HG02642 (cell line): ENCODE measurements around the gene C14orf132.
A peak's percentile ranks its signal among the peaks of the same experiment; 100 is the strongest.

Experiments
- ATAC-seq: cut with Tn5 transposase; IDR thresholded peaks from one replicate; pipeline ENCODE4 v1.9.1; 2021; ENCODE audit warnings: mild to moderate bottlenecking; ENCODE audit not compliant: unreplicated experiment, poor library complexity

C14orf132 gene

DNA sequence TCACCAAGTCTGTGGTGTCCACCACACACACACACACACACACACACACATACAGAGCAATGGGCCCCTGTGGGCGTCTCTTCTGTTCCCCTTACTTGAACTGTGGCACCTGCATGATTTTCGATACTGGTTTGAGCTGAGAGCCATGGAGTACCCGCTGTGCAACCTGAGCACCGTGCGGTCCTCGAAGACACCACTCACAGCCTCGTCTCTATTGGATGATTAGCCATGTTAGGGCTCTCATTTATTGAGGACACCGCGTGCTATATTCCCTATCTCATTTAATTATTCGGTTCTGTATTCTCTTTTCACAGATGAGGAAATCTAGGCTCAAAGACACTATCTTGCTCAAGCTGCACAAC, 623 bp upstream of the C14orf132 start:
- ATAC-seq = no peak

DNA sequence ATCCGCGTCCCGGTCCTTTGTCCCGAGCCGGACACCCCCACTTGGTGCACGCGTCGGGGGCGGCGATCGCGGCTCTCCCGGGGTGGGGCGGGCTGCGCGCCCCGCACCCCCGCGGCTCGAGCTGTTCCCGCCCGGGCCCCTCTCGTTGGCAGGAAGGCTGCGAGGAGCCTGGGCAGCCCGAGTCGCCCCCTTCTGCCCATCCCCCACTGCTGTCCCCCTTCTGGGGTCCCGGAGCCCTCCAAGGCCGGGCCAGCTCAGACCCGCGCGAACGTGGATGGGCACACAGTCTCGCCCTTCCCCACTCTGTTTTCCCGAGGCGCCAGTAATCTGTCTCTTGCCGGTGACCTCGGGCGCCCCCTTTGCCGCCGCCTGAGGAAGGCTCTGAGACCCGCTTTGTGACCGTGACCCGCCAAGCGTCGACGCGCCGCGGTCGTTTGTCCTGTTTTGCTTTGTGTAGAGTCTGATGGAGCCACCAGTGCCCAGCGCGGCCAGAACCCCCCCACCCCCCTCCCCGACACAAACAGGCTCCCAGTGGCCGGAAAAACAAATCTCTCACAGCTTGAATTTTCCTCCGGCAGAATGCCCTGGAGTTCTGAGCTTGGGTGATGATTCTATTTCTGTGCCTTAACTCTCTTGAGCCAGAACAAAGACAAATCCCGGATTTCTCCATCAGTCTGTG, 610 bp downstream of the C14orf132 start:
- no peak for ATAC-seq

DNA sequence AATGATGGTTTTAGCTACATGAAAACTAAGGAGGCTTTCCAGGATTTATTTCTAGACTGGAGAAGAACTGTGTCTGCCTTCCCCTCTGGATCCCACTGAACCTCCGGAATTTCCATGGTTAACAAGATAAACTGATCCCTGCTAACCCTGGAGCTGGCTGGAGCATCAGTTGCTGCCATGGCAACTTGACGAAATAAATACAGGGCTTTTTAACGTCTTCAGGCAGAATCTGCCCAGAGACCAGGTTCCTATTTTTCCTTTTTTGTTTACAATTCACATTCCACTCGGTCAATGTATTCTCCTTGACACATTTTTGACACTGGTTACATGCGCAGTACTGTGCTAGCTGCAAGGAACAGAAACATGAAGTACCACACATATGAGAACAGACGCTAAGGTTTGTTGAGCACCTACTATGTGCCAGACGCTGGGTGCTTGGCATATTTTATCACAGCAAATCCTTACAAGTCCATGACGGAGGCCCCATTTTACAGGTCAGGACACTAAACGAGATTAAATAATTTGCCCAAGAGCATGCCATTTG, 1.7 kb downstream of the C14orf132 start:
- ATAC-seq = no peak

DNA sequence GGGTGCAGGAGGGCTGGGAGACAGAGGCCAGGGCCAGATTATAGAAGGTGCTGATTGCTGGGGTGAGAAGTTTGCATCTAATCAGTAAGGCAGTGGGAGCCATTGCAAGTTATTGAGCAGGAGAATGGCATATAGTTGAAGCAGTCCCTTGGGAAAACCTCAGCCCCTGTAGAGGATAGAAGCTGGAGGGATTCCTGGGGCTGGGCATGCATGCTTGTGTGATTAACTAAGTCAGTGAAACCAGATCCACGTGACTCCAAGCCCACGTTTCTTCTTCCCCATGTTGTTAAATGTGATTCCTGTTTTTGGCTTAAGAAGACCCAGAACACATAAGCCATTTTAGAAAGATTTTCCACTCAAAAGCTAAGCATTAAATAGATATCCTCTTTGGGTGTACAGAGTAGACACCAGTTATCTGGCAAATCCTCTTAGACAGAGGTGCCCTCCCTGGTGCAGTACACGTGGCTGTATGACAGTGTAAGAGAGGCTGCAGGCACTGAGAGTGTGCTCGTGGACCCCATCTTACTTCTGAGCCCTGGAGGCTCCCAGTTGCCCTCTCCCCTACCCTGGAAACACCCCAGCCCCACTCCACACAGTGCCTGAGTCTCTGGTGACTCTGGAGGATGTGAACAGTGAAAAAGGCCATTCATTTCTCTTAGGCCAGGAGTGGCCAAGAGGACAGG, 3.2 kb downstream of the C14orf132 start:
- ATAC-seq = no peak

DNA sequence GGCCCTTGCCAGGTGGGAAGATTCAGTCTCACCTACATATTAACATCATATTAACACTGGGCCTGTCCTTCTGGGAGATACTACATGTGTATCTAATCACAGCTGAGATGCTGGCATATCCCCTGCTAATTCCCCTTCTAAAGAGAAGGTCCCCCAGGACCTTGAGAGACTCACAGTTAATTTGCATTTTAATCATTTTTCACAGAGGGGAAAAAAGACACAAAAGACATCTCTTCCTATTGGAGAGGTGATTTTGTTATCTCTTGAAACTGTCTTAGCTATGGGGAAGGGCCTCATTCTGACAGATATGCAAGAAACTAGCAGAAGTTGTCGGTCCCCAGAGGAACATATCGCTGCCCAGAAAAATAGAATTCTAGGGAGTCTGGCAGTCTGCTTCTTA, 7.5 kb downstream of the C14orf132 start:
- ATAC-seq = no peak

DNA sequence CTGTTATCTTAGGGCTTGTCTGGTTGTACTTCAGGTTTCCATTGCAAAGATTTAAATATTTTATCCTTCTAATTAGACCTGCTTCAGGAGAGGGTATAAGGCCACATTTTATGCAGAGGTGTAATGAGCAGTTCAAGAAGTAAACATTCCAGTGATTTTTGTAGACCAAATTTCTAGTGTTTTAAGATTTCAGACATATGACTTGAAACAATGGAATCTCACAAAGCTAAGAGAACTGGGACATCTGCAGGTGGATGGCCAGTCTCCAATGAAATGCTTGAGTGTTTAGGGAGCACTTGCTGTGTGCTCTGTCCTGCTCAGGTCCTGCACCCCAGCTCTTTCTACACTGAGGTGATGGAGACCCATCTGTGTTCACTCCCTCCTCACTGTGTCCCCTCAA, 7.9 kb downstream of the C14orf132 start:
- ATAC-seq = no peak

DNA sequence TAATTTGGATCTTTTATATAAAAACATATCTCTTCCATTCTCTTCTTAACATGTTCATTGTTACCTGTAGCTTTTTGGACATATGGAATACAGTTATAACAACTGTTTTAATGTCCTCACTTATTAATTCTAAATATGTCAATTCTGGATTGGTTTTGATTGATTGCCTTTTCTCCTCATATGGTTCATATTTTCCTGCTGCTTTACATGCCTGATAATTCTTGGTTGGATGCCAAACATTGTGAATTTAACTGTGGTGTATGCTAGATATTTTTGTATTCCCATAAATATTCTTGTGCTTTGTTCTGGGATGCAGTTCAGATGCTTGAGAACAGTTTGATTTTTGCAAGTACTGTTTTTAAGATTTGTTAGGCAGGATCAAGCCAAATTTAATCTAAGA, 10.8 kb downstream of the C14orf132 start:
- ATAC-seq = no peak

DNA sequence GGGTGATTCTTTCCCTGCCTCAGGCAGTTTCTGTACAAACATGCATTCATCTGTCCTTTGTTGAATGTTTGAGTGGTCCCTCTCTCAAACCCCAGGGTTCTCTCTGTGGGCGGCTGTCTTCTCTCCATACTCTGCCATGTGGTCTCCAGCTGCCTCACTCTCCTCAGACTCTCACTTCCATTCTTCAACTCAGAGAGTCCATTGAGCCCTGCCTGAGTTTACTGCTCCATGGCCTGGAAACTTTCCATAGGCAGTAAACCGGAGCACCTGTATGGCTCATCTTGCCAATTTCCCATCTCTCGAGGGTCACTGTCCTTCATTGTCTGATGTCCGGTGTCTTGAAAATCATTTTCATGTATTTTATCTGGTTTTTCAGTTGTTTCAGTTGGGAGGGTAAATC, 11.3 kb downstream of the C14orf132 start:
- ATAC-seq = no peak

DNA sequence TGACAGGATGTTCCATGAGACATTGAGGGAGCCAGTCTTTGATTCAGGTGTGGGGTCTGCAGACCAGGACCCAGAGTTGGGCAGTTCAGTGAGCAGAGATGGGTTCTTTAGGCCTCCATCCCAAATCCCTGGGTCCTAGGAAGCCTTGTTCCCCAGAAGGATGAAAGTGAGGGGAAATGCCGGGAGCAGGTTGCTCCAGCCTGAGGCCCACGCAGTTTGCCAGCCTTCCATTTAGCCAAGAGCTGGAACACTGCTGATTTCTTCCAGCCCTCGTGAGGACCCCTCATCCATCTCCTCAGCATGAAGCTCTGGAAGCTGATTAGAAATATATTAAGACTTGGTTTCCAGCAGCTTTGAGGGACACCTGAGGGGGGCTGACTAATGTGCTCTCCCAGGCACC, 12.1 kb downstream of the C14orf132 start:
- ATAC-seq = no peak

DNA sequence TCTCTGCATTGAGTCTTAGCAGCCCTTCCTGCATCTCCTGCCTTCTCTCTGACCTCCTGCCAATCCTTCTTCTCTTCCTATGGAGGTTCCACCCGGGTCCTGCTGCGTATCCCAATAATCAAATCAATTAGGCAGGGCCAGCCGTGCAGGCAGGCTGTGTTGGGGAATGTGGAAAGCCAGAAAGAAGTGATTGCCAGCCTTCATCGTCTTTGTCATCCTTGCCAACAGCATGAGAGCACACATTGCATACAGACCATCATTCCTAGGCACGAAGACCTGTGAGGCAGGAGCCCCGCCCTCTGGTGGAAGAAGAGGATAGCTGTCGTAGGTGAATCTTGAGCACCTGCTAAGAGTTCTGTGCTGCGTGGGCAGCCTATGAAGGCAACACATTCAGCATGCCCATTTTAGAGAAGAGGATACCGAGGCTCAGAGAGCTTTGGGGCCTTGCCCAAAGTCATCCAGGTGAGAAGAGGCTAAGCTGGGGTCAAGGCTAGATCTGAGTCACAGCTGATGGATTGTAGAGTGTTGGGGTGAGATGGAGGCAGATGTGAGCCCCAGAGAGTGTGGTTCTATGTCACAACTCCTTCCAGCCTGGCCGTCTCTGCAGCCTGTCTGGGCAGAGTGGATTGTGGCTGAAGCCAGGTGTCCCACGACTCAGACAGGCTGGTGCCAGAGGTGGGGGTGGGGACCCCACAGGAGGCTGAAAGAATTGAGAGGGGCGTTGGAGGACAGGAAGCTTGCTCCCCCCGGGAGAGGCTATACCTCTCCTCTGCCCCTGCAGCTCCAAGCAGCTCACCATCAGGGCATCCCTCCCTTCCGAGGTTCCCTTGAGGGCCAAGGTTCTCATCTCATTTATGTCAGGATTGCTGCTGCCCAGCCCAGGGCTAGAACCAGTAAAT, 12.7 kb downstream of the C14orf132 start:
- peak; percentile 50 for ATAC-seq

DNA sequence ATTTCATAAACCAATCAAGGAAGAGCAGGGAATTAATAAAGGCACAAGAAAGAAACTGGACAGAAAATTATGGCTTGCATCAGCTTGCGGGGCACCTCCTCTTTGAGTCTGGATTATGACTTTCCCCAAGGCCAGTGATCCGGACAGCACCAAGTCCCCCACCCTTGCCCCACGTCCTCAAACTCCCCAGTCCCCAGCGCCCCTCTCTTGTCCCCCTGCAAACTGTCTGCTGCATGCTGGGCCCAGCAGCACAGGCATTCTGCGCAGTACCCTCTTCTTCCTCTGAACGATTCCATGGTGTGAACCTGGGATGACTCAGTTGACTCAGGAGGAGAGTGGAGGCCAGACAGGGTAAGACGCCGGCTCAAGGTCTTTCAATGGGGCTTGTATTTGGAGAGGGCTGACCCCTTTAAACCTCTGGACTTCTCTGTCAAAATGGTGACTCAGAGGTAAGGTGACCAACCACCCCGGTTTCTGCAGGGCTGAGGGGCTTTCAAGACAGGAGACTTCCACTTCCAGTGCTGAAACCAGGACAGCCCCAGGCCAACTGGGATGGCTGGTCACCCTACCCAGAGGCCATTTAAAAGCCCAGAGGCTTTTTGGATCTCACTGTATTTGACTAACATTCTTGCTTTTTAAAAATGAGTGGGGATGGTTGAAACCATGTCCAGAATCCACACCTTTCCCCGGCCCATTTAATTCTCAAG, 13.5 kb downstream of the C14orf132 start:
- no peak for ATAC-seq

DNA sequence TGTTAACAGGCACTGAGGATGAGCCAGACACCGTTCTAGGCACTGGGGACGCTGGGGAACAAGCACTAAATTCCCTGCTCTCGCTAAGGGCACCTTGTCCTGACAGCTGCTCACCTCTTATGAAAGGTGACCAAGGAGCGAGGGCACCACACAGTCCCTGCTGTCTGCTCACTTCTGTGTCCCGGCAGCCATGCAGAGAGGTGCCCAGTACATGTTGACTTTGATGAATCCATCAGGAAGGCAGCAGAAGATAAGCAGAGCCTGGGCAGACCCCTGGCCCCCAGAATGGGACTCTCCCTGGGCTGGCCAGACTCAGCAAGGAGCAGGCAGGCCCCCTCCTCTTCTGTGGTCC, 14.1 kb downstream of the C14orf132 start:
- ATAC-seq = no peak

DNA sequence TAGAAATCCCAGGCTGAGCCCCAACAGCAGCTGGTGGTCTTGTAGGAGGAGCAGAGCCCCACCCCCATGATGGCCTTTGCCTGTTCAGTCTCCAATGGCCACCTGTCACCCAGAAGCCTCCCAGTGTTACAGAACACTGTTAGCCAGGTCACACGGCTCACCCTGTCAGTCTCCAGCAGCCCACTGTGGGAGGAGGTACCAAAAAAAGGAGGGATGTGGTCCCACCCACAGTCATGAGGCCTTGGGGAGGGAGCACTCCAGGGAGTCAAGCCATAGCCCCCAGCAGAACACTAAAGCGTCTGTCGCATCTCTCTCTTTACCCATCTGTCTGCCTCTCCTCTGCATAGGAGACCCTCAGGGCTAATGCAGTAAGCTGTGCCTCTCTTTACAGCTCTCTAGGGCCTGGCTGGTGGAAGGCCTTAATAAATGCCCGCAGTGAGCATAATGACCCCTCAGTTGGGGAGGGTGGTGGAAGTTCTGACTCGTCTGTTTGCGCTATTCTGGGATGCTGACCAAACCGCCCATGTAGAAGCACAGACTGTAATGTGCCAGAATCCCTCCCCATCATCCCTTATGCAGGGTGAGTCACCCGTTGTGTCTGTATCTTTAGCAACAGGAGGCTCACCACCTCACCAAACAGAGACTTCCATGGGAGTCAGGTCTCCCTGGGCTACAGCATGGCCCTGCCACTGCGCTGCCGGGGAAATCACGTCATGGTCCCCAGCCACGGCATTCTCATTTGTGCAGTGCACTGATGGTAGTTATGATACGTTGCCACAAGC, 14.6 kb downstream of the C14orf132 start:
- no peak for ATAC-seq

DNA sequence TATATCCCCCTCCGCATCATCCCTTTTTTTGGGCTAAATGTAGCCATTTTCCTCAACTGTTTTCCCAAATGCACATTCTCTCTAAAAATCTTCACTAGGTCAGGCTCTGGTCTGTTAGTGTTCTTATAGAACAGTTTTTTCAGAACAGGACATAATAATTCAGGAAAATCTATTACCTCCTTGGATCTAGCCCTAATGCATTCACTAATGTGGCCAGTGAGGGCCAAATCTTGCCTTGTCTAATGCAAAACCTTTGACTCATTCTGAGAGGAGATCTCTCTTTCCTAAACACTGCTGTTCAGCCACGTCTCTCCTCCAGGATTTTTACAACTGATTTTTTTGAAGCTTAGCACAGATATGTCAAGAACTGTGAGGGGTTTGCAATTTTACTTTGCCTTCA, 15.5 kb downstream of the C14orf132 start:
- no peak for ATAC-seq

DNA sequence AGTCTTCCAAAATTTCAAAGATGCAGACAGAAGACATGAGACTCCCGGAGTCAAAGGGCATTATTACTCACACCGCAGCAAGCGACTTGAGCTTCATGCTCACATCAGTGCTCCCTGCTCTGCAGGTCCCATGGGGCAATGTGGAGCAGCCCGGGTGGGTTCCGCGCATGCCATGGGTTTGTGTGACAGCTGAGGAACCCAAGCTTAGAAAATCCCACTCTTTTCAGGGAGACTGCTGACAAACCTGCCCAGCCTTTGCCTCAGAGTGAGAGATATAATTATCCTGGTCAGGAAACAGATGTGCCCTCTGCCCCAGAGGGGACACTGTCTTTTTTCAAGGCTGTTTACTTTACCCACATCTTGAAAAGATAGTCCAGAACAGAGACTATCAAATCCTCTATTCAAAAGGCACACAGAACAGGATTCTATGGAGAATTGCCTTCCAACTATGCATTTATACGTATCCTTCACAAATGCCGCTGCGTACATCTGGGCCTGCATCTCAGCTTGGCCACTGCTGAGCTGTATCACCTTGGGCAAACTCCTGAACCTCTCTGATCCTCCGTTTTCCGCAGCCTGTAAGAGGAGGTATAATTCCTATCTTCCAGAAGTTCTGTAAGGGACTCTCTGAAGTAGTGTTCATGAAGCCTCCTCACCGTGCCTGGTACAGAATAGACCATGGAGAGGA, 16.0 kb downstream of the C14orf132 start:
- ATAC-seq = no peak

DNA sequence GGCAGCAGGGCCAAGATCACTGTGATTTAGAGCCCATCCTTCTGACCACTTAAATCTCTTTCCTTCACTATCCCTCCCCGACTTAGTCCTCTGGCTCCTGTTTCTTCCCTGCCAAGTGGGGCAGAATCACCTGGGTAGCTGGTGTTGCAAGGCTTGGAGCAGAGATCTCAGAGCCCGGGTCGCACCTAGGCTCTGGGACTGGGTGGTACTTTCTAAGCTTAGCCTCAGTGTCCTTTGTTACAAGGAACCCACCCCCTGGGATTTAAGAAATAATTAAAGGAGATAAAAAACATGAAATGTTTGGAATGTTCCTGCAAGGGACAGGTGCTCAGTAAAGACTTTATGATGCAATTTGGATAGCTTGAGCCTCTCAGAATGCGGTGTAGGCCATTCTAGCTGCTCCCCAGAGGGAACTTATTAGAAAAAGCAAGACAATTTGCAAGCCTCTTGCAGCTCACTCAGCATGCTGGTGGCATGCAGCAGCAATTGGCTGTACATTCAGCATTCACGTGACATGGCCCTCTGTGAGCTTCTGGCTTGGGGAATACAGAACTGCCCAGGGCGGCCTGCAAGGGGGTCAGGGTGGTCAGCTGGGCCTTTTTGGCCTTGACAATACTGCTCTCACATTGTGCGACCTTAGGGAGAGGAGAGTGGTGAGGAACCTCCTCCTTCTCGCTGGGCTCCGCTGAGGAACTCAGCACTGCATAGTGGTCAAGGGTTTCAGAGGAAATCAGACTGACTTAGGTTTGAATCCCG, 16.8 kb downstream of the C14orf132 start:
- ATAC-seq = no peak

DNA sequence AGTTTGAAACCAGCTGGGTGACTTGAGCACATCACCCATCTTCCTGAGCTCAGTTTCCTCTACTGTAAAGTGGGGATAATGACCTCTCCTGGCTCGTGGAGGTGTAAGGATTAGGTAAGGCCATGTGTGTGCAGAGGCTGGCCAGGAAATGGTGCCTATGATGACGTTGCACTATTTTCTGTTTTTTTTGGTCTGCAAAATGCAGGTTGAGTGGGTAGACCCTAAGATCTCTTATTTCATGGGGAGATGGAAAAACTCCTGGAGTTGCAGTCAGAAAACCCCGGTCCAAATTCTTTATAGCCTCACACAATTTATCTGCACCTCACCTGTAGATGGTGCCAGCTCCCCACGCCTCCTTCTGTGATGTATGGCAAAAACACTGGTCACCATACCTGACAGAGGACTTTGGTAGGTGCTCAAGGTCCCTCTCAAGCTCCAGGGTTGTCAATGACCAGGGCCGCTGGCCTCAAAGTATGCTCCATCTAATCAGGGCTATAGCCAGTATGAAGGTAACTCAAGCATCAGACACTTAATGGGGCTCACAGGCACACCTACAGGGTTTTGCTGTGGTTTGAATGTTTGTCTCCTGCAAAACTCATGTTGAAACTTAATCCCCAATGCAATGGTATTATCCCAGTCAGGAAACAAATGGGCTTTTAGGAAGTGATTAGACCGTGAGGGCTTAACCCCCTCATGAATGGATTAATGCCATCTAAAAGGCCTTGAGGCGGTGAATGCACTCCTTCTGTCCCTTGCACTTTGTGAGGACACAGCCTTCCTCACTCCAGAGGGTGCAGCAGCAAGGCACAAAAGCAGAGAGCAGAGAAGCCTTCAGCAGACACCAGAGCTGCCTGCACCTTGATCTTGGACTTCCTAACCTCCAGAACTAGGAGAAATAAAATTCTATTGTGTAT, 17.6 kb downstream of the C14orf132 start:
- ATAC-seq = no peak
